SK-N-MC (cell line): ENCODE results near the gene CTNND2.

ENCODE experiments used
- EZH2 ChIP-seq: fragments of 200-600 bp; sonication (generic); IDR thresholded peaks from one replicate; pipeline ENCODE4 v1.6.1; 2017; ENCODE audit warnings: antibody characterized with exemption
- FOXP2 ChIP-seq: optimal IDR thresholded peaks from 2 replicates; pipeline ENCODE3; 2011; ENCODE audit warnings: mild to moderate bottlenecking, moderate library complexity; ENCODE audit not compliant: insufficient read depth; ENCODE audit errors: extremely low read length, control extremely low read depth
- POLR2AphosphoS5 ChIP-seq: IDR thresholded peaks from 2 replicates; pipeline ENCODE4 v1.6.1; 2012; ENCODE audit warnings: mild to moderate bottlenecking, low read depth, low read length, borderline replicate concordance

GRCh38 chr5:11675184-11675583 is 229.1 kb downstream of the CTNND2 start:
- TF ChIP-seq POLR2AphosphoS5 (no peak), EZH2 (no peak), FOXP2 (no peak)
